Upper lobe of right lung (tissue), 1 donor: ENCODE data around the gene KDM6A. TPM values are rescaled to one million over a fixed set of nuclear protein-coding genes. Genes with fewer than 3 reads are reported as not detected.

ENCODE experiments used
- ATAC-seq: fragments of 200-7000 bp; cut with Tn5 transposase; one replicate; pipeline ENCODE4 v1.9.1; 2020; ENCODE audit warnings: mild to moderate bottlenecking, moderate library complexity
- DNase-seq: peaks from one replicate; pipeline ENCODE4 v3.0.0-alpha.2; 2020
- H3K27ac ChIP-seq: fragments of 200-600 bp; one replicate; pipeline ENCODE4 v1.8.0; 2022
- H3K27me3 ChIP-seq: fragments of 200-600 bp; one replicate; pipeline ENCODE4 v1.8.0; 2022; ENCODE audit warnings: mild to moderate bottlenecking
- H3K36me3 ChIP-seq: fragments of 200-600 bp; one replicate; pipeline ENCODE4 v1.8.0; 2022
- H3K4me1 ChIP-seq: fragments of 200-600 bp; one replicate; pipeline ENCODE4 v1.8.0; 2022
- H3K4me3 ChIP-seq: fragments of 200-600 bp; one replicate; pipeline ENCODE4 v1.8.0; 2022; ENCODE audit warnings: mild to moderate bottlenecking
- H3K9me3 ChIP-seq: fragments of 200-600 bp; one replicate; pipeline ENCODE4 v1.8.0; 2022
- CTCF ChIP-seq: fragments of 200-600 bp; IDR thresholded peaks from one replicate; pipeline ENCODE4 v1.8.0; 2022; ENCODE audit warnings: antibody characterized with exemption
- intact Hi-C: fragments of 100-400 bp; cut with DNase I; formaldehyde crosslinking; loops from one replicate; pipeline ENCODE4 v1.11.0; 2022
- total RNA-seq: library from RNA; stranded (reverse); fragmentation: NEBNext Ultra II Directional; extraction: Animal tissue kit (Norgen Biotek cat#: 25700); gene quantifications from one replicate; pipeline ENCODE4 v1.2.1, GENCODE V29; 2021
- donor health status: DM: no; HTN: yes; CAD: no; lungs with severe emphysema.

The KDM6A gene
- total RNA-seq, 1 donor from 2014 or later: 24.7 TPM

- Histone ChIP-seq H3K4me1 (no peaks in the 10 kb centered on the region), H3K27ac (no peak overlapping the region), H3K9me3 (no peaks in the 10 kb centered on the region), H3K4me3 (no peak overlapping the region), H3K36me3 (no peaks in the 10 kb centered on the region), H3K27me3 (no peaks in the 10 kb centered on the region)
- intact Hi-C loops: no loop called here
- DNase-seq: no peak
- TF ChIP-seq CTCF: no peak
- no peak for ATAC-seq
Observed at GRCh38 chrX:45138525-45138924, 265.5 kb downstream of the KDM6A start.

GRCh38 chrX:45140812-45141211 is 267.8 kb downstream of the KDM6A start:
- H3K4me1 ChIP-seq: no peaks in the 10 kb centered on the region
- intact Hi-C loops: no loop called here
- no peaks in the 10 kb centered on the region for H3K36me3 ChIP-seq
- DNase-seq (no peak), ATAC-seq (no peak)
- H3K9me3 ChIP-seq: no peaks in the 10 kb centered on the region
- H3K27ac ChIP-seq: no peak overlapping the region
- no peaks in the 10 kb centered on the region for H3K27me3 ChIP-seq
- TF ChIP-seq CTCF: no peak
- H3K4me3 ChIP-seq: no peak overlapping the region

GRCh38 chrX:45142185-45142584 is 269.2 kb downstream of the KDM6A start:
- no peaks in the 10 kb centered on the region for H3K36me3 ChIP-seq
- DNase-seq (no peak), ATAC-seq (no peak)
- H3K27ac ChIP-seq: no peak overlapping the region
- no peak overlapping the region for H3K4me3 ChIP-seq
- TF ChIP-seq CTCF: no peak
- no peaks in the 10 kb centered on the region for H3K9me3 ChIP-seq
- intact Hi-C loops: no loop called here
- no peaks in the 10 kb centered on the region for H3K4me1 ChIP-seq
- no peaks in the 10 kb centered on the region for H3K27me3 ChIP-seq

GRCh38 chrX:45143455-45143854 is 270.5 kb downstream of the KDM6A start:
- DNase-seq (no peak), ATAC-seq (no peak)
- Histone ChIP-seq H3K27ac (no peak overlapping the region), H3K36me3 (no peaks in the 10 kb centered on the region), H3K4me3 (no peak overlapping the region), H3K27me3 (no peaks in the 10 kb centered on the region), H3K4me1 (no peaks in the 10 kb centered on the region), H3K9me3 (no peaks in the 10 kb centered on the region)
- TF ChIP-seq CTCF: no peak
- intact Hi-C loops: no loop called here

- Histone ChIP-seq H3K27me3 (no peaks in the 10 kb centered on the region), H3K4me3 (no peak overlapping the region), H3K36me3 (no peaks in the 10 kb centered on the region), H3K4me1 (no peaks in the 10 kb centered on the region), H3K9me3 (no peaks in the 10 kb centered on the region), H3K27ac (no peak overlapping the region)
- DNase-seq: no peak
- no peak for ATAC-seq
- no peak for TF ChIP-seq CTCF
- intact Hi-C loops: no loop called here
Observed at GRCh38 chrX:45145492-45146215, 272.7 kb downstream of the KDM6A start.

- Histone ChIP-seq H3K27me3 (no peaks in the 10 kb centered on the region), H3K4me3 (no peak overlapping the region), H3K27ac (no peak overlapping the region), H3K9me3 (no peaks in the 10 kb centered on the region), H3K36me3 (no peaks in the 10 kb centered on the region), H3K4me1 (no peaks in the 10 kb centered on the region)
- TF ChIP-seq CTCF: no peak
- DNase-seq (no peak), ATAC-seq (no peak)
- intact Hi-C loops: no loop called here
Observed at GRCh38 chrX:45150821-45151220, 277.8 kb downstream of the KDM6A start.
